K562 (cell line): Measurements from ENCODE around the gene VGLL3.

Experiments
- BCLAF1 ChIP-seq, 2 experiments: fragments of 450-650 bp in 1 of 2; IDR thresholded peaks; 2 replicates each; pipeline ENCODE4 v1.6.1; 2011 to 2017; ENCODE audit warnings: low read depth in 2 of 2, antibody characterized with exemption in 1 of 2, borderline replicate concordance in 1 of 2, low read length in 1 of 2, mild to moderate bottlenecking in 1 of 2, mixed read lengths in 1 of 2; ENCODE audit not compliant: control insufficient read depth in 1 of 2
- BRD9 ChIP-seq: fragments of 450-650 bp; IDR thresholded peaks from 2 replicates; pipeline ENCODE4 v1.6.1; 2018; ENCODE audit warnings: low read depth; ENCODE audit not compliant: partially characterized antibody
- CTCF ChIP-seq, 3 experiments: IDR thresholded peaks in 2 of 3; conservative IDR thresholded peaks in 1 of 3; 2 replicates each; pipeline ENCODE4 v1.5.1; 2011 to 2012; ENCODE audit warnings: low read length in 3 of 3, mild to moderate bottlenecking in 3 of 3, control low read depth in 2 of 3, improper control_type of control experiment in 1 of 3, inconsistent platforms in 1 of 3, low read depth in 1 of 3, mixed read lengths in 1 of 3, moderate library complexity in 1 of 3; ENCODE audit not compliant: insufficient read depth in 2 of 3
- ESRRA ChIP-seq: fragments of 450-650 bp; IDR thresholded peaks from 2 replicates; pipeline ENCODE4 v1.6.1; 2014; ENCODE audit warnings: low read depth, mild to moderate bottlenecking, moderate library complexity, borderline replicate concordance
- HDAC6 ChIP-seq: IDR thresholded peaks from 2 replicates; pipeline ENCODE4 v1.6.1; 2012; ENCODE audit warnings: low read depth, mild to moderate bottlenecking, control low read depth, inconsistent platforms, low read length, moderate library complexity
- IRF1 ChIP-seq: sonication (generic); formaldehyde crosslinking; IDR thresholded peaks from 2 replicates; pipeline ENCODE4 v1.8.0; 2022; ENCODE audit warnings: missing genetic modification reagents, mild to moderate bottlenecking, borderline replicate concordance
- MXI1 ChIP-seq: IDR thresholded peaks from 2 replicates; pipeline ENCODE4 v1.6.1; 2011; ENCODE audit warnings: low read depth, mild to moderate bottlenecking, improper control_type of control experiment, low read length
- NFRKB ChIP-seq: fragments of 450-650 bp; IDR thresholded peaks from 2 replicates; pipeline ENCODE4 v1.6.1; 2016; ENCODE audit warnings: low read depth
- NR0B1 ChIP-seq: fragments of 450-650 bp; IDR thresholded peaks from one replicate; pipeline ENCODE4 v1.6.1; 2018; ENCODE audit warnings: mild to moderate bottlenecking, moderate library complexity; ENCODE audit not compliant: partially characterized antibody
- POLR2A ChIP-seq: fragments of 450-650 bp; conservative IDR thresholded peaks from 2 replicates; pipeline ENCODE4 v1.6.1; 2016
- USF2 ChIP-seq: sonication (generic); formaldehyde crosslinking; IDR thresholded peaks from 2 replicates; pipeline ENCODE4 v1.5.0; 2020; ENCODE audit warnings: missing genetic modification reagents
- XRCC3 ChIP-seq: fragments of 450-650 bp; IDR thresholded peaks from 2 replicates; pipeline ENCODE4 v1.6.1; 2017; ENCODE audit warnings: mild to moderate bottlenecking, moderate library complexity
- YBX1 ChIP-seq: fragments of 450-650 bp; IDR thresholded peaks from 2 replicates; pipeline ENCODE4 v1.7.1; 2016; ENCODE audit warnings: mild to moderate bottlenecking
- ZSCAN29 ChIP-seq: fragments of 450-650 bp; IDR thresholded peaks from 2 replicates; pipeline ENCODE4 v1.6.1; 2017

- TF ChIP-seq BRD9 (no peak), NR0B1 (no peak), XRCC3 (no peak), ESRRA (no peak), IRF1 (CRISPR knock-in tag) (no peak), NFRKB (no peak), MXI1 (no peak), POLR2A (no peak), BCLAF1 (IDR thresholded peaks at IDR 0.05; ENCODE audit: borderline replicate concordance in 1 of 2, control insufficient read depth in 1 of 2, low read depth in 2 of 2, low read length in 1 of 2) (no peak), ZSCAN29 (no peak), CTCF (IDR thresholded peaks at IDR 0.05 in 2 of 3, conservative IDR thresholded peaks at IDR 0.05 in 1 of 3; ENCODE audit: insufficient read depth in 2 of 3, low read depth in 1 of 3, low read length in 3 of 3) (no peak), HDAC6 (no peak), YBX1 (no peak), USF2 (CRISPR knock-in tag) (no peak)
Observed at GRCh38 chr3:86965166-86965565, 25.8 kb downstream of the VGLL3 start.
